Epidermal melanocyte (primary cell): ENCODE data around the gene GLP1R.

Source experiments
- DNase-seq: peaks from one replicate; pipeline ENCODE4 v3.0.0; 2011; ENCODE audit warnings: low spot score; ENCODE audit not compliant: insufficient read length

The GLP1R gene

DNA sequence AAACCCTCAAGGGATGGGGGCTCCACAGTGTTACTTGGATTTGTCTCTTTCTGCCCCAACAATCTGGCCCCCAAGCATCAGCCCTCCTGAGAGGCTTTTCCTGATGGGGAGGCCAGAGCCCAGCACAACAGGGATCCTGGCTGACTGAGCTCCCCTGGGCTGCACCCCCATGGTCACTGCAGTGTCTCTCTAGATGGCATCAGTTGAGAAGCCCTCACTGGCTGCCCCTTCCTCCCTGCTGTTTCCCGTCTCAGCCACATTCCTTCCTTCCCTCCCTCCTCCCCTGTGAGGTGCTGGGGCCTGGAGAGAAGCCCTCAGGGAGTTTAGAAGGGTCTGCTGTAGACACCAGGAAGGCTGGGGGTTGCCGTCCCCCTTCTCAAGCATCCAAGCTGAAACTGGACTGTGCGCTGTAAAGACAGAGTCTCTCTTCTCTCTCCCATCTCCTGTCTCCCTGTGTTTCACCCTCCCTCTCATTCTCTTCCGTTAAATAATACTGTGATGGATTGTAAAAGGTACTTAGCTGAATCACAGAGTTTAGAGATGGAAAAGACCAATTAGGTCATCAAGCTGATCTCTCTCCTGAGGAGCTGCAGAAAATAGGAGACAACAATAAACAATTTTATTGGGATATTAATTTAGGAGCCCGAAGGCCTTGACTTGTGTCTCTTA, 36.7 kb downstream of the GLP1R start:
- no peak for DNase-seq

DNA sequence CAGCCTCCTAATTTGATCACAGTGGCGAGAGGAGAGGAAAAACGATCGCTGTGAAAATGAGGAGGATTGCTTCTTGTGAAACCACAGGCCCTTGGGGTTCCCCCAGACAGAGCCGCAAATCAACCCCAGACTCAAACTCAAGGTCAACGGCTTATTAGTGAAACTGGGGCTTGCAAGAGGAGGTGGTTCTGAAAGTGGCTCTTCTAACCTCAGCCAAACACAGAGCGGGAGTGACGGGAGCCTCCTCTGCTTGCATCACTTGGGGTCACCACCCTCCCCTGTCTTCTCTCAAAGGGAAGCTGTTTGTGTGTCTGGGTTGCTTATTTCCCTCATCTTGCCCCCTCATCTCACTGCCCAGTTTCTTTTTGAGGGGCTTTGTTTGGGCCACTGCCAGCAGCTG, 37.7 kb downstream of the GLP1R start:
- no peak for DNase-seq

DNA sequence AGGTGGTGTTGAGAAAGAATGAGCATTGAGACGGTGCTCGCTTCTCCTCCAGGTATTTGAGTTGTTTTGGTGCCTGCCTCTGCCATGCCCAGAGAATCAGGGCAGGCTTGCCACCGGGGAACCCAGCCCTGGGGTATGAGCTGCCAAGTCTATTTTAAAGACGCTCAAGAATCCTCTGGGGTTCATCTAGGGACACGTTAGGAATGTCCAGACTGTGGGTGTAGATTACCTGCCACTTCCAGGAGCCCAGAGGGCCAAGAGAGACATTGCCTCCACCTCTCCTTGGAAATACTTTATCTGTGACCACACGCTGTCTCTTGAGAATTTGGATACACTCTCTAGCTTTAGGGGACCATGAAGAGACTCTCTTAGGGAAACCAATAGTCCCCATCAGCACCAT, 38.1 kb downstream of the GLP1R start:
- no peak for DNase-seq

DNA sequence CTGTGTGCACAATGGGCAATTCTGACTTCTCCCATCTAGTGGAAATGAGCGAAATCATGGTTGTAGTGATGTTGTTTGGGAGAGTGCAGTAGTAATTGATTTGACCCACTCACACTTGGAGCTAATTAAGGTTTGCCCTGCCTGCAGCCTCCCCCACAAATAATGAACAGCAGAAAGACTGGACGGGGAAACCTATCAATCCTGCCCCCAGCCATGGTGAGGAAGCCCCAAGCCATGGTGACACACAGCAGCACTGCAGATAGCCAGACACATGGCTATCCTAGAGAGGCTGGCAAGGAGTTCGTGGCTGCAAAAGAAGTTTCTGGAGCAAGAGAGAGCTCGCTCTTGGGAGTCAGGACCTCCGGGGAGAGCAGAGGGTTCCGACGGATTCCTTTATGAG, 38.6 kb downstream of the GLP1R start:
- DNase-seq: no peak

DNA sequence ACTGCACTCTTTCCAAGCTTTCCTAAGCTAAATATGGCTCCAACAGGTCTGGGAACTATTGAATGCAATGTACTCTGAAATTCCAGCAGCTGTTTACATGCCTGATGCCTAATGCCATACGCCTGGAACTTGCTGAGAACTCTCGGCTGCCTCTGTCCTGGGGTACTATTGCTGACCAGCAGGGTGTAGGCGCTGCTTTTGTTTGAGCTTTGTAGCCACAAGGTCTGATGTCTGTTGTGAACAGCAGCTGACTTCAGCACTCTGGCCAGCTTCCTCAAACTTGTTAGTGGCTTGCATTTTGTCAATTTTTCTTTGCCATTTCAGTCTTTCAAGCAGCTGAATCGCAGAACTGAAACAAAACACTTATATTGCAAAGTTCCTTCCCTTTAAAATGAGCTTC, 39.8 kb downstream of the GLP1R start:
- no peak for DNase-seq

DNA sequence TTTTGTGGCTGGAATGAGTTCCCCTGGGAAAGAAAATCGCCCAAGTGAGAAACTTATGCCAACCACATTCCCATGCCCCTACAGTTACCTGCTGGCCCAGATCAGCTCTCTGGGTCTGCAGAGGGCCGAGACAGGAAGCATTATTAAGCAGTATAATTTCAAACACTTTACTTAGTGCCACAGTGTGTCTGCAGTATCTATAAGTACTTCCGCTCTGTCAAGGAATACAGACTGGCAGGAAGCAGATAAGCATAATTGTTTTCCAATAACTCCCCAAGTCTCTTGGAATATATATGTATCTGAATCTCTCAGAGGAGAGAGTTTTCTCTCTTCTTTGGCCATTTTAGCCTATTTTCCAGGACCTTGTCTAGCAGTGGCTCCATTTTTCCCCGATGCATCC, 41.5 kb downstream of the GLP1R start:
- no peak for DNase-seq

DNA sequence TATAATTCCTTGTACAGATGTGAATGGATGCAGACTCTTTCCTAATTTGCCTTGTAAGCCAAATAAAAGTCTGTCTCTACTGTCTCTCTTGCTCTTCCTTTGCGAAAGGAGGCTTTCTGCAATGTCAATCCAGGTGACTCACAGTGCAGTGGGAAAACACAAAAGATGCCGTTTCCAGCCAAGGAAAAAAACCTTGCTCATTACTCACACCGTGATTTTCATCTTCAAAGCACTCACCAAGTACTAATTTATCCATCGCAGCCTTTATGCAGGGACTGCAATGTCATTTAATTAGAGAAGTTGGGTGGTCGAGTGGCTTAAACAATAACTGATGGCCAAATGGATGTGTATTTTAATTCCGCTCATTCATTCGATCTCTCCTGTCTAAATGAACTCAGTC, 42.6 kb downstream of the GLP1R start:
- DNase-seq: no peak

DNA sequence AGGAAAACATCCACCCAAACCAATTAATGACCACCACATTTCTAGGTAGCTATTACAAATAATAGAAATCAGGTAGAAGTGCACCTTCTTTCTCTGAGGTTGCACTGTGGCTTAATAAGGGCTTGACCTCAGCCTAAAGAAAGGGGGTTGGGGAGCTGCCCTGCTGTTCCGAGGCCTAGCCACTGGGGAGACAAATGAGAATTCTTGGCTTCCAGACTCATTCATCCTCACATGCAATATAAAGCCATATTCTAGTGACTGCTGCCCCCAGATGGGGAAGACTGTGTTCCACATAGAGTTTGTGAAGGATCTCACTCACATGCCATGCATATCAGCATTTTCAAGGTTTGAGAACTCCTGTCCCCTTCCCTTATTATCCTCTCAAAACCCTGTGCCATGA, 43.5 kb downstream of the GLP1R start:
- no peak for DNase-seq

DNA sequence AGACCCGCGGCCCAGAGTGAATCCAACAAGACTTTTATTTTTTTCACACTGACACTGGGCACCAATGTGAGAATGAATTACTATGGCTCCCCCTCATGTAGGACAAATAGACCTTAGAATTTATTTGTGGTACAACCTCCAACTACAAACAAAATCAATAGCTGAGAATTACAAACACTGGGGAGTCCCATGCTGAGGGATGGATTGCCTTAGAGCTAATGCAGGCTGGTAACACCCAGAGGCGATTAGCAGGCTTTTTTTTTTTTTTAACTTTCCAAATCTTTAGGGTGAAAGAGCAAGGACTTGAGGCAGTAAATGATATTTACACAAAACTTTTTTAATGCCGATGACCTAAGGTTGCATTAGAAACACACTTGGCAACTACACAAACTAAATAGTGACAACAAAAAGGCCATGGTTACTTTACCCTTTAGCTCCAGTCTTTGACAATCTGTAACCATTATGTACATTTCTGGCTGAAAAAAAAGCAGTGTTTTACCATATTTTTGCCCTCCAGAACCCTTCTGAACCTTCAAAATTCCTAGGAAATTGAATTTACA, 44.6 kb downstream of the GLP1R start:
- DNase-seq: no peak

DNA sequence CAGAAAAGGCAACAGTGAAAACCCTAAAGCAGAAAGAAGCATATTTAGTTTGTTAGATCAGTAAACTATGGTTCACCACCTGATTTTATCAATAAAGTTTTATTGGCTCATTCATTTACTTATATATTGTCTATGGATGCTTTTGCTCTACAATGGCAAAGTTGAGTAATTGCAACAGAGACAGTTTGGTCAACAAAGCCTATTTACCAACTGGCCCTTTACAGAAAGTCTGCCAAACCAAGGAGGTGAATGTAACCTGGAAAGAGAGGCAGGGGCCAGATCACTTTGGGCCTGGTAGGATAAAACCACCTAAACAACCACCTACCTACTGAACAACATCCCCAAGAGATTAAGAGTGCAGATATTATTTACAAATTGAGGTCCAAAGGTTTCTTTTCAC, 47.0 kb downstream of the GLP1R start:
- DNase-seq: no peak

DNA sequence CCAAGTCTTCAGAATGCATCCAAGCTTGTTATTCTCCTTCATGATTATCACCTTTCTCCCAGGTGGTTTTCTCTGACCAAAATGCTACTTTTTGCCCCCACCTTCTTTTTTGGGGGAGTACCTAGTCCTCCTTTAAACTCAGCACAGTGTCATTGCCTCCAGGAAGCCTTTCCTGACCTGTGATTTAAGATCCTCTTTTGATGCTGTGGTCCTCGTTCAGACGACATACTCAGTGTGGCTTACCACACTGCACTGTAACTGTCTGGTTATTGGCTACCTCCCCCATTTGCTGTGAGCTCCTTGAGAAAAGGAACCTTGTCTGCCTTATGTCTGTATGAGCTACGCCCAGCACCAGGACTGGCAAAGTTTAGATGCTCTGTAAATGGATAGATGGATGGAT, 51.8 kb downstream of the GLP1R start:
- DNase-seq: no peak

DNA sequence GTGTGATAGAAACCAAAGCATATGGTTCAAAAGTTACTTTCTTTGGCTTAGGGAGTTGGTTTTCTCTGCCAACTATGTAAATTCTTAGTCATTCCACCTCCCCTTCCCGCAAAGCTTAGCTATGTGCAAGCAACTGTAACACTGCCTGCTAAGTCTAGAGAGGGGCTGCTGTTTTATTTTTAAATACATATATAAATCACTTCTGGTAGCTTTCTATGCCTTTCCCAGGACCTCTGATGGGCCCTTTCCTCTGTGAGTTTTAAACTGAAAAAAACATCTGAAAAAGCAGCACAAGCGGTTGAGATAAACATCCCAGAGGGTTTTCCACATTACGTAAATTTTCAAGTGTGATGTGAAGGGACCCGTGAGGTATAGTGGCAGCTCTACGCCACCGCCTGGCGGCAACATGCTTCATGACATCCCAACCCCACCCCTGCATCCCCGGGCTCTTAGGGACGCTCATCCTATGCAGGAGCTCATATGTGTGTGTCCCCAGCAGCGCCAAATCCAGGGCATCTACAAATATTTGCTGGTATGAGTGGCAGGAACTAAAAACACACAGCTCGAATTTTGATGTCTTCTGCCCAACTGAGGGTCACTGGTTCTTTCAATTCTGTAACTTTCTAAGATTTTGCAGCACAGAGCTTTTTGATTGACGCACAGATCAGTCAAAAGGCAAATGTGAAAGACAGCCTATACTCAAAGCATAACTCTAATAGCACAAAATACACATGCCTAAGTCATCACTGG, 53.7 kb downstream of the GLP1R start:
- no peak for DNase-seq

DNA sequence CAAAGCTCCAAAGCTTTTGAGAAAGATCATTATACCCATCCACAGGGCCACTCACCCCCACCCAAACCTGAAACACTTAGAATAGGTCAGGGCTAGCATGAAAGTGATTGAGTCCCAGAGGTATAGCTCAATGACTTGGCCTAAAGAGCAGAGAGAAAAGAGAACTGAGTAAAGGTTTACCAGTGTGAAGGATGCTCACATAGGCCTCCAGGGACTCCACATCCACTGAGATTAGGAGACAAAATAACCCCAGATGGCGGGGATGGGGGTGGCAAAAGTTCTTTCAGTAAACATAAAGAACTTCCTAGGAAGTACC, 54.2 kb downstream of the GLP1R start:
- no peak for DNase-seq

DNA sequence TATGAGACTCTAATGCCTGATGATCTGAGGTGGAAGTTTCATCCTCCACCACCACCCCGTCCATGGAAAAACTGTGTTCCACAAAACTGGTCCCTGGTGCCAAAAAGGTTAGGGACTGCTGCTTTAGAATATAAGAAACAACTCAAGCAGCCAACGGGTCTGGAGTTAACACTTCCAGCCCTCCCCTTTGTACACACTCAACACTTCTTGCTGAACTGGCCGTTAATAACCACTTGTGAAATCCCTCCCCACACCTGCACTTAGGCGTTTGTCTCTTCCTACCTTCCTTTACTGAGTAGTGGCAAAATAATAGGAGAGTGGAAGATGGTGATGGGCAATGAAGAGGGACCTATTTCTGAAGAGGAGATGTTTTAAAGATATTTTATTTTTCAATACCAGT, 55.9 kb downstream of the GLP1R start:
- DNase-seq: no peak

DNA sequence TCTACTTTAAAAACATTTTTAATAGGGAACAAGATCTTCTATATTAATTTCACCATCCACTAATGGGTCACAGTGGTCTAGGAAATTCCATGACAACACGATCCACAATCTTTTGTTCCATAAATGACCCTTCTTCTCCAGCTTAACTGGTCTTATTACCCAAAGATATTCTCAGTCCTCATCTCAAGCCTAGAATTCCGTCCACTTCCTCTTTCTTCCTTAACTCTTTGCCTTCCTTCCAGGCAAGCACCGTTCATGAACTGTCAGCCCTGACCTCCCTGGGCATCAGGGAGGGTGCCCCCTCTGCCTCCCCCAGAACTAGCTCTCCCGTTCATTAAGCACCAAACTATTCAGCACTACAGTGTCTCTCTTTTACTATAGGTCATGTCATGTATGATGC, 58.5 kb downstream of the GLP1R start:
- DNase-seq: no peak

DNA sequence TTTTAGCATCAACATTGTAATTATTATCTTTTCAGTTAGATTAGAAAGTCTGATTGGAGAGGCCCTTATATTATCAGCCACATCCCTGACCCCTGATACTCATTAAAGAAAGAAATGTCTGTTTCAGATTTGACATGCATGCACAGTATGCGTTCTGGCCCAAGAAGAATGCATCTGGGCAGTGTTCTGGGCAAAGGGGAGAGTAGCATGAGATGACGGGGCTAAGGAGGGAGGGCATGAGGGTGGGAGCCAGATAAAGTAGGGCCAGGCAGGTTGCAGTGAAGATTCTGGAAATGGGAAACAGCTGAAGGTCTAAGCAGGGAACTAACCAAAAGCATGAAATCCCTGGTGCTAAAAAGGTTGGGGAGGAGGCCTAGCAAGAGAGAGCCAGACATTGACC, 59.1 kb downstream of the GLP1R start:
- no peak for DNase-seq

DNA sequence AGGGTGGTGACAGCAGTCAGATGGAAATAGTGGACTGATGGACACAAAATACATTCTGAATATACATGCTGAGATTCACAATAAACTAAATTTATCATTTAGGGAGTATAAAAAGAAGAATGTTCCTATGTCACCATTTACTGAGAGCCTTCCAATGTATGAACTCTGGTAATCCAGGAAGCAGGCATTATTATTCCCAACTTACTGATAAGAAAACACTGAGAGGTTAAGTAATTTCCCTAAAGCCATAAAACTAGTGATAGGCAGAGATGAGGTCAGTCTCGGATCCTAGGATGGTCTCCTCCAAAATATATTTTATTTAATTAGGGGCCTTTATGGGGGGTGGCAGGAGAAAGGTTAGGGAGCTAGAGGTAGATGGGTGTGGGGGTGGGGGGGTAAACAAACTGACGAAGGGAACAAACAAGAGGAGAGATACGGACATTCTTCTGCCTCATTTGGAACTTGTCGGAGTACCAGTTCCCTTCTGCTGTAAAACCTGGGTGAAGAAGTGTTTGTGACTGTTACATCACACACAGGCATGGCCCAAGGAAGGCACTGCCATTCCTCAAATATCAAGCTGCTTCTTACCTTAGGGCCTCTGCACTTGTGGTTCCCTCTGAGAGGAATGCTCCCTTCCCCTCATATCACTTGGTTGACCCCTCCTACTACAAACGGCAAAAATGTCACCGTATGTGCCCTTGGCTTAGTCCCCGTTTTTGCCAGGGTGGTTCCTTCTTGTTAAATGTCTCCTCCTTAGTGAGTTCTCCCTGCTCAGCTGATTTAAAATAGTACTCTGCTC, 59.7 kb downstream of the GLP1R start:
- no peak for DNase-seq

DNA sequence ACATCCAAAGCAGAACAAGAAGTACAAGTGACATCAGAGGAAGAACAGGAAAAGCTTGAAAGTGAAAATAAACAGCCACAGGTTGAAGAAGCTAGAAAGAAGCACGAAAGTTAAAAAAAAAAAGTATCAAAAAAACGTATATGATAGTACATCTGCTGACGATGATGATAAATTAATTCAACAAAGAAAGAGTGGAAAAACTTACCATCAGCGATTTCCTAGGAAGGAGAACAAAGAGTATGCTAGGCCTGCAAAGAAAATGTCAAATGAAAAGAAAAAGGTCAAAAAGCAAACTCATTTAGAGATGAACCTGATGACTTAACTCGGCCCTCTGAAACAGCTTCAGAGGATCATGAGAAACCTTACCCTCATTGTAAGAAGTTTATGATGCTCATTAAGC, 62.7 kb downstream of the GLP1R start:
- no peak for DNase-seq

DNA sequence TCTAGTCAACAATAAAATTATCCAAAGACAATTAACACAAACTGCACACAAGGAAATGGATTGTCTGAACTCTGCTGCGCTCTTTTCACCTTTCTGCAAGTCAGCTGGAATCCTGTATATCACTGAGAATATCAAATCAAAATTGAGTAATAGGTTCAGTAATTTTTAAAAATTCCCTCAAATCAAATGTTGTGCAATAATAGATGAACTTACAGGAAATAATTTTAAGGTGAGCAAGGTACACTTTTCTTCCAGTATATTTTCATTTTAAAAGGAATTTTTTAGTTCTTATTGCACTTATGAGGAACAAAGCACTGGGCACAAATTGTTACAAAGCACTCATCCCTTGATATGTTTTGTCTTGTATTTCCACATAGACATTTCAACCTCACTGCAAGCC, 65.2 kb downstream of the GLP1R start:
- no peak for DNase-seq

DNA sequence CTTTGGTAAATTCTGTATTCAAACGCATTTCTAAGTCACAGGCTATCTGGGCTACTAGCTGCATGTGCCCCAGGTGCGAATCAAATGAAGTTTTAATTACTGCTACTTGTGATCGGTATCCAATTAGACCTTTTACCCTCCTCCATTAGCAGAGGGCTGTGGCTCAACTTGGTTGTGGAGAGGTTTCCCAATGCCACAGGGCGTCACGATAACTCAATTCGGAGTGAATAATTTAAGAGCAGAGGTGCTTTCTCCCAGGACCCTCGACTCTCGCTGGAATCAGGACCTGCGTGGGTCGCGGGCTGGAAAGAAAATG, 65.8 kb downstream of the GLP1R start:
- no peak for DNase-seq

DNA sequence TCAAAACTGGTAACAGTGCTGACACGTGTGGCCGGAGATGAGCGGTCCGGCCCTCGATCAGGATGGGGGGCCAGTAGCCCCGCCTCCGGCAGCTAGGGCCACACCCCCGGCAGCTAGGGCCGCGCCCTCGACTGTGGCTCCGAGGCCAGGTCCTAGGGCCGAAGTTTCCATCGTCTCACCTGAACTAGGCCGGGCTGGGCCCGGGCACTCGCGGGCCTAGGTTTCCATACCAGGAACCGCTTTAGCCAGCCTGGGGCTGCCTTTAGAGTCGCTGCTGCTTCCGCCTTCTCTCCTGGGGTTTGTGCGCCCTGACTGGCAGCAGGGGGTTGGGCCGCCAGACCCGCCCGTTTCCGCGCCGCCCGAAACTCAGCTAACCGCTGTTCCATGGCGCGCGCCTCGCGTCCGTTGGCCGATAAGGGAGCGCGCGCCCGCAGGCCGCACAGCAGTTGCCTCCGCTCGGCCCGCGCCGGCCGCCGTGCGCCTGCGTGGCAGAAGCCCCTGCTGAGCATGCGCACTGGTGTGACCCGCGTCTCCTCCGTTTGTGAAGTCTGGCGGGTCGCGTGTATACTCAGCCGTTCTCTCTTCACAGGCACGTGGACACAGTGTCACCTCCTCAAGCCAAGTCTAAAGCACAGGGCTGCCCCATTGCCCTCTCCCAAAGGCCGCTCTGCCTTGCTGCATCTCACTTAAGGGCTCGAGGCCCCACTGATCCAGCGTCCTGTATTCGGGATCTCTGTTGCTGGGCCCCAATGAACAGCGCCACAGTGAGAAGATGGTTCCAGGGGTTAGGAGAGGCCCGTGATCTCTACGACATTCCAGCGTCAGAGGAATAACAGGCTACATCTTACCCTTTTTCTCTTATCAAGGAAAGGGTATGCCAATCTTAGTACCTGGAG, 66.4 kb downstream of the GLP1R start, which contains the start of gene SAYSD1:
SAYSD1 (minus strand) TSS at position 483 of the 896 bp plus-strand sequence; CDS start at position 386, 97 bp downstream.
- peak; percentile 83 for DNase-seq
